Adrenal gland (tissue), 12 donors: ENCODE results near the gene ADCY5. TPM values are rescaled to one million over a fixed set of nuclear protein-coding genes. Genes with fewer than 3 reads are reported as not detected.

ENCODE experiments used
- DNase-seq, 7 donors: peaks; one replicate each; pipeline ENCODE4 v3.0.0-alpha.2; 2019 to 2020
- H3K27ac ChIP-seq, 5 donors: fragments of 200-600 bp; sonication (generic) in 4 of 5; 1 replicate in 3 of 5; 2 replicates in 2 of 5; pipeline versions ENCODE4 v1.5.1 to v1.8.0; 2016 to 2020; ENCODE audit warnings: mild to moderate bottlenecking in 1 of 5
- H3K27me3 ChIP-seq: fragments of 200-600 bp; 2 replicates; pipeline ENCODE4 v1.8.0; 2021
- H3K36me3 ChIP-seq, 2 donors: fragments of 200-600 bp; replicated peaks in 1 of 2; 1 replicate in 1 of 2; 2 replicates in 1 of 2; pipeline versions ENCODE4 v1.5.1 to v1.8.0; 2018 to 2022
- H3K4me1 ChIP-seq, 2 donors: fragments of 200-600 bp; replicated peaks in 1 of 2; 1 replicate in 1 of 2; 2 replicates in 1 of 2; pipeline versions ENCODE4 v1.5.1 to v1.8.0; 2018 to 2021
- H3K4me3 ChIP-seq, 4 donors: fragments of 200-600 bp; sonication (generic) in 3 of 4; one replicate each; pipeline ENCODE4 v1.5.1; 2016 to 2018
- H3K9me3 ChIP-seq, 3 donors: fragments of 200-600 bp; sonication (generic) in 1 of 3; replicated peaks in 1 of 3; 1 replicate in 2 of 3; 2 replicates in 1 of 3; pipeline versions ENCODE4 v1.5.1 to v1.8.0; 2016 to 2021
- CTCF ChIP-seq, 6 experiments: fragments of 450-650 bp in 4 of 6; fragments of 200-600 bp in 2 of 6; sonication (generic) in 1 of 6; IDR thresholded peaks; 1 replicate in 5 of 6; 2 replicates in 1 of 6; pipeline versions ENCODE4 v1.5.1 to v1.8.0; 2016 to 2021; ENCODE audit warnings: antibody characterized with exemption in 6 of 6, mild to moderate bottlenecking in 2 of 6, moderate library complexity in 1 of 6
- POLR2A ChIP-seq, 2 donors: fragments of 450-650 bp; IDR thresholded peaks; one replicate each; pipeline ENCODE4 v1.6.1; 2017; ENCODE audit warnings: antibody characterized with exemption in 2 of 2, mild to moderate bottlenecking in 2 of 2, moderate library complexity in 1 of 2
- WGBS, 4 donors: extraction: QIAGEN DNeasy Blood & Tissue Kit in 2 of 4; methylation state at CpG; one replicate each; pipeline versions ENCODE4 v1.1.5 to v1.1.7; 2013 to 2017; 5-methylcytosine and 5-hydroxymethylcytosine counted together
- intact Hi-C, 2 donors: fragments of 100-400 bp; cut with DNase I; formaldehyde crosslinking; loops; one replicate each; pipeline versions ENCODE4 v1.14.1 to v1.15.0; 2022 to 2023
- polyA plus RNA-seq, 3 donors: library from polyadenylated mRNA; stranded (reverse); fragments of 200-250 nt in 2 of 3; fragments of 350-450 nt in 1 of 3; fragmentation: Illumina TruSeq in 1 of 3; extraction: RNeasy Lipid Tissue Mini Kit (QIAGEN cat#74804) in 1 of 3; gene quantifications; one replicate each; pipeline ENCODE4 v1.2.3, GENCODE V29; 2013 to 2014
- total RNA-seq, 9 donors: library from RNA; depleted of rRNA in 4 of 9; stranded (reverse); fragments of >200 nt in 4 of 9; fragments of 120-200 nt in 1 of 9; fragmentation: NEBNext Ultra II Directional in 1 of 9; extraction: Animal tissue kit (Norgen Biotek cat#: 25700) in 1 of 9; gene quantifications; one replicate each; pipeline versions ENCODE4 v1.1.0 to v1.2.4, GENCODE V29; 2013 to 2023
- donor health status: healthy with polysubstance abuse.
- donor health status: Bipolar disorder and iron deficiency.
- donor health status: DM: yes; HTN: yes; CAD: no.
- donor health status: DM: no; HTN: no; CAD: no.
- donor health status: DM: no; HTN: no; CAD: no.
- donor health status: DM: yes; HTN: yes; CAD: no.

The ADCY5 gene
- total and polyA plus RNA-seq, 12 donors: 1.2 to 12.4 (median 4.4) TPM

GRCh38 chr3:123469323-123469995, 20.6 kb upstream of the ADCY5 start:
- Histone ChIP-seq H3K4me3 (no peak overlapping the region), H3K36me3 (no peaks in the 10 kb centered on the region), H3K4me1 (no peaks in the 10 kb centered on the region), H3K9me3 (no peaks in the 10 kb centered on the region), H3K27ac (no peak overlapping the region), H3K27me3 (no peaks in the 10 kb centered on the region)
- intact Hi-C loops: no loop called here
- TF ChIP-seq CTCF (IDR thresholded peaks at IDR 0.05): no peak
- no peak for TF ChIP-seq POLR2A (IDR thresholded peaks at IDR 0.05)
- WGBS, 4 donors: 80 to 88% (median 84%) methylated on average over 8 to 11 of the region's 11 CpGs
- DNase-seq: no peak

- no peak for TF ChIP-seq CTCF (IDR thresholded peaks at IDR 0.05)
- TF ChIP-seq POLR2A (IDR thresholded peaks at IDR 0.05): no peak
- H3K4me3 ChIP-seq: no peak overlapping the region
- no peaks in the 10 kb centered on the region for H3K9me3 ChIP-seq
- H3K27me3 ChIP-seq: no peaks in the 10 kb centered on the region
- H3K4me1 ChIP-seq: no peaks in the 10 kb centered on the region
- intact Hi-C loops: no loop called here
- H3K27ac ChIP-seq: no peak overlapping the region
- no peak for DNase-seq
- 68 to 72% (median 71%) methylated on average over 5 of the region's 5 CpGs for whole genome bisulfite sequencing, 4 donors
- no peaks in the 10 kb centered on the region for H3K36me3 ChIP-seq
Measured at GRCh38 chr3:123467046-123467445, 18.2 kb upstream of the ADCY5 start.

GRCh38 chr3:123464211-123464610, 15.3 kb upstream of the ADCY5 start:
- no peak for TF ChIP-seq POLR2A (IDR thresholded peaks at IDR 0.05)
- no peak for TF ChIP-seq CTCF (IDR thresholded peaks at IDR 0.05)
- no peak overlapping the region for H3K4me3 ChIP-seq
- no peaks in the 10 kb centered on the region for H3K9me3 ChIP-seq
- H3K36me3 ChIP-seq: no peaks in the 10 kb centered on the region
- DNase-seq: no peak
- intact Hi-C loops: no loop called here
- H3K4me1 ChIP-seq: no peaks in the 10 kb centered on the region
- no peak overlapping the region for H3K27ac ChIP-seq
- H3K27me3 ChIP-seq: no peaks in the 10 kb centered on the region
- 59 to 70% (median 65%) methylated on average over 6 to 7 of the region's 7 CpGs for WGBS, 4 donors

GRCh38 chr3:123459862-123460261, 11.0 kb upstream of the ADCY5 start:
- Histone ChIP-seq H3K36me3 (no peaks in the 10 kb centered on the region), H3K4me1 (no peaks in the 10 kb centered on the region), H3K4me3 (no peak overlapping the region), H3K27ac (no peak overlapping the region), H3K27me3 (no peaks in the 10 kb centered on the region), H3K9me3 (no peaks in the 10 kb centered on the region)
- TF ChIP-seq POLR2A (IDR thresholded peaks at IDR 0.05) (no peak), CTCF (IDR thresholded peaks at IDR 0.05) (no peak)
- intact Hi-C loops: no loop called here
- 0 to 22% (median 15%) methylated on average over 2 to 8 of the region's 8 CpGs for WGBS, 4 donors
- DNase-seq: peak; percentile 33 to 80 (median 66)
